Stimulated activated naive CD4-positive, alpha-beta T cell treated with Interleukin-2 at 50 U/mL for 16 hours (primary cell): ENCODE measurements around the gene DISC1.

Experiments
- DNase-seq: peaks from one replicate; lab custom pipeline; 2025; lab: John Stamatoyannopoulos, UW

The DISC1 gene

DNA sequence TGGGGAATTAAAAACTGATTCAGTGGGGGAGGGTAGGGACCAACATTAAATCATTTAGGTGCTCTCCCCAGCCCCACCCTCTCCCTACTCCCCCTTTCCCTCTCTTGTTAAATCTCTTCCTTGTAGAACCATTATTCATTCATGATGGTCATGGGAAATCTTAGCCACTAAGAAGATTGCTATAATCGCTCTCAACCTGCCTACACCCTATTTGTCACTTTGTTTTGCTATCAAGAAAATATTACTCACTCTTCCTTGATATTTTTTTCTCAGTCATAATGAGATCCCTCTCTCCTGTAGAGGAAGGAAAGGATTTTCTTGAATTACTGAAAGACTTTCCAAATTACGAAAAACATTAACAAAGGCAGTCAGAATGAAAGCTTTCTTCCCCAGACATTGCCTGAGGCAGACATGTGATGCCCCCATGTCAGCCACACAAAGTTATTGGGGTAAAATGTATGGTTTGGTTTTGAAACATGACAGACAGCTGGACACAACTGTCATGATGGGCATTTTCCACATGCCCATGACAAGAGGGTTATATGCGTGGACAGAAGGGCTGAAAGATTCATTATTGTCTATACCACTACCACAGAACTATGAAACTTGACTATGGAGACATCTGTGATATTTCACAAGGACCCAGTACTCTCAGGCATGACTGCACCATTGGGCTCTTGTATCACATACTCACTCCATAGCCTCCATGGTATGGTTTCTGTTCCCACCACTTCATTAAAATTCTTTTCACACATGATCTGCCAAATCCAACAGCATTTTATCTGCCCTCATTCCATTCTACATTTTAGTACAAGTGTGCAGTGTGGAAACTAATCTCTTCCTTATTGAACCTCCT, 420.1 kb downstream of the DISC1 start:
- no peak for DNase-seq

DNA sequence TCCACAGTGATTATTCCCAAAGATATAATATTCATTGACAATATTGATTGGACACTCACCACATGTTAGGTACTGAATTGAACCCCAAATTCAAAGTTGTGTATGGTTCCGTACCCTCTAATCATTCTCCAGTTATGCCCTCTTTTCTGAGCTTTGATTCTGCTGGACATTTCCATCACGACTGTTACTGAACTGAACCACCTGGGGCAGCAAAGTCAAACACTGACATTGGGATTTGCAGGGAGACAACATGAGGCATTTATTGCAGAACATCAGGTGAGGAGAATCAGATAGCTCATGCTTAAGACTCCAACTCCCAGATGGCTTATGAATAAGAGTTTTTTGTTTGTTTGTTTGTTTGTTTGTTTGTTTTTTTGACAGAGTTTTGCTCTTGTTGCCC, 420.9 kb downstream of the DISC1 start:
- no peak for DNase-seq

DNA sequence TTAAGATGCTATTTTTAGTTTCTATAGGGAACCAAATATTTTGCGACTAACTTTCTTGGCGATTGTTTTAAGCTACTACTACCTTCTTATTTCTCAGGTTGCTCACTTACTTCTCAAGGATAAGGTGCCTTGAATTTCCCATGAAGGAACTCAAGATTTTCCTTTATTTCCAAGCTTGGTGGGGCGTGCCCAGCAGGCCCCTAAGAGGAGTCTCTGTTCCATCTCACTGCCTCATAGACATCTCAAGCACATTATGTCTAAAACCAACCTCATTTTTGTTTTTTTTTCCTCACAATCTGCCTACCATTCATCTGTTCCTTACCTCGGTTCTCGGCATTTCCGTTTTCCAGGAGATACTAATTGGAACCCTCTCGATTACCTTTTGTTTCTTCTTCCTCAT, 421.9 kb downstream of the DISC1 start:
- no peak for DNase-seq

GRCh38 chr1:232049335-232049734, 422.7 kb downstream of the DISC1 start:
- no peak for DNase-seq

- no peak for DNase-seq
Observed at GRCh38 chr1:232057217-232057895, 430.8 kb downstream of the DISC1 start.

- DNase-seq = no peak
Observed at GRCh38 chr1:232057896-232058274, 431.3 kb downstream of the DISC1 start.

GRCh38 chr1:232059726-232060374, 433.3 kb downstream of the DISC1 start:
- DNase-seq = no peak

GRCh38 chr1:232062967-232063366, 436.4 kb downstream of the DISC1 start:
- no peak for DNase-seq

DNA sequence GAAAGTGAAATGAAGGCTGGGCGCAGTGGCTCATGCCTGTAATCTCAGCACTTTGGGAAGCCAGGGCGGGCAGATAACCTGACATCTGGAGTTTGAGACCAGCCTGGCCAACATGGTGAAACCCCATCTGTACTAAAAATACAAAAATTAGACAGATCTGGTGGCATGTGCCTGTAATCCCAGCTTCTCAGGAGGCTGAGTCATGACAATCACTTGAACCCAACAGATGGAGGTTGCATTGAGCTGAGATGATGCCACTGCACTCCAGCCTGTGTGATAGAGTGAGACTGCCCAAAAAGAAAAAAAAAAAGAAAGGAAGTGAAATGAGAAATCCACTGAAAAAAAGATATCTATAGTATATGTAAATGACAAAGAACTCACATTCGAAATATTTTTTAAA, 439.9 kb downstream of the DISC1 start:
- DNase-seq = no peak

GRCh38 chr1:232074265-232074664, 447.7 kb downstream of the DISC1 start:
- DNase-seq = no peak

DNA sequence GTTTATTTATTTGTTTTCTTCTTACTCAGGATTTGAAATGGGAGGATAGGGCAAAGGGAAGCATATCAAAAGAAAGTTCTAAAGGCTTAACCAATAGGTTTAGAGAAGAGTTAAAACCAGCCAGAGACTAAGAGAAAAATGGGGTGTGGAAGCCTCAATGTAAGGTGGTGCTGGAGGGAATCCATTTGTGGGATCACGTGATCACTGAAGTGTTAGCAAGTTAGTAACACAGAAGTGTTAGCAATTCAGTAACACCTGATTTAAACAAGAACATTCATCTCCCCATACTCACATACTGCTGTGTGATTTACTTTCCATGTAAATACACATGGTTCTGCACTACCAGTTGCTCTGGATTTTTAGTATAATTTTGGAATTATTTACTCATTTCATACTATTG, 451.2 kb downstream of the DISC1 start:
- DNase-seq = no peak

DNA sequence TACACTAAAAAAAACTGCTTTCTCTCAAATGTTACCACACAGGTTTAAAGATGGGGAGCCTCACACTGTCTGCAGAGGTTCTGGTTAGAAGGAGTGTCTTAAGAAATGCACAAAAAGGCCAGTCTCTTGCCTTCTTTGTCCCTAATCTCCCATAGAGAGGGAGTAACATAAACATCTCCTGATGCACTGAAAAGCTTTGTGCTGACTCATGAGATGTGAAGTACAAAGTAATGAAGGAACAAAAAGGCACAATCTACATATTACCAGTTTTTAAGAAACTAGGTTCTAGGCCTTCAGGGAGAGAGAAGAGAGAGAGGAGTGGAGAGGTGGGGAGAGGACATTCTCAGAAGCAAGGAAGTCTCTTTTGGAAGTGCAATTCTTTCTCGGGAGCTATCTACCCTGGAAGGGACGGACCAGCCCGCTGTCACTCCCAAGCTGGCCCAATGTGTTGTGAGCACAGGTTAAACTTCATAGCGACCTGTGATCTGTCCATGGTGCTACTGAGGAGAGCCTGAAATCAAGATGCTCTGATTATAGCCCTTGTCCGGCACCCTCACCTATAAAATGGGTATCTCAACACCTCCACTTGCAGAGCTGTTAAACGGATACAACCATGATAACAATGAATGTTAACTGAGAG, 458.1 kb downstream of the DISC1 start:
- no peak for DNase-seq

- DNase-seq = no peak
Observed at GRCh38 chr1:232090816-232091215, 464.2 kb downstream of the DISC1 start.
